Measurements from ENCODE around the gene PI4KA.

The PI4KA gene

GRCh38 chr22:20750461-20751184 is 108.0 kb downstream of the PI4KA start:
- Histone ChIP-seq H3K9ac (ENCODE audit: low read length) (no peak overlapping the region), H3K4me2 (ENCODE audit: low read length) (no peak overlapping the region), H3K9me3 (ENCODE audit: insufficient read depth, low read length) (no peaks in the 10 kb centered on the region), H2AFZ (ENCODE audit: low read depth, low read length) (no peak overlapping the region), H3K36me3 (replicated peaks; ENCODE audit: low read depth, low read length) (peaks cover 36% of the 10 kb centered on the region), H3K4me3 (ENCODE audit: low read length) (no peak overlapping the region), H3K4me1 (ENCODE audit: low read length) (peaks cover 26% of the 10 kb centered on the region), H4K20me1 (ENCODE audit: insufficient read depth, low read length) (peaks cover 30% of the 10 kb centered on the region), H3K27ac (ENCODE audit: low read length) (no peak overlapping the region), H3K79me2 (ENCODE audit: low read length) (no peaks in the 10 kb centered on the region), H3K27me3 (ENCODE audit: low read depth, low read length) (no peaks in the 10 kb centered on the region)
- no peak for TF ChIP-seq EZH2phosphoT487 (IDR thresholded peaks at IDR 0.05; ENCODE audit: low read depth)
- TF ChIP-seq, protein P1, sequence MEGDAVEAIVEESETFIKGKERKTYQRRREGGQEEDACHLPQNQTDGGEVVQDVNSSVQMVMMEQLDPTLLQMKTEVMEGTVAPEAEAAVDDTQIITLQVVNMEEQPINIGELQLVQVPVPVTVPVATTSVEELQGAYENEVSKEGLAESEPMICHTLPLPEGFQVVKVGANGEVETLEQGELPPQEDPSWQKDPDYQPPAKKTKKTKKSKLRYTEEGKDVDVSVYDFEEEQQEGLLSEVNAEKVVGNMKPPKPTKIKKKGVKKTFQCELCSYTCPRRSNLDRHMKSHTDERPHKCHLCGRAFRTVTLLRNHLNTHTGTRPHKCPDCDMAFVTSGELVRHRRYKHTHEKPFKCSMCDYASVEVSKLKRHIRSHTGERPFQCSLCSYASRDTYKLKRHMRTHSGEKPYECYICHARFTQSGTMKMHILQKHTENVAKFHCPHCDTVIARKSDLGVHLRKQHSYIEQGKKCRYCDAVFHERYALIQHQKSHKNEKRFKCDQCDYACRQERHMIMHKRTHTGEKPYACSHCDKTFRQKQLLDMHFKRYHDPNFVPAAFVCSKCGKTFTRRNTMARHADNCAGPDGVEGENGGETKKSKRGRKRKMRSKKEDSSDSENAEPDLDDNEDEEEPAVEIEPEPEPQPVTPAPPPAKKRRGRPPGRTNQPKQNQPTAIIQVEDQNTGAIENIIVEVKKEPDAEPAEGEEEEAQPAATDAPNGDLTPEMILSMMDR (IDR thresholded peaks at IDR 0.05; ENCODE audit: low read depth, low read length): no peak

DNA sequence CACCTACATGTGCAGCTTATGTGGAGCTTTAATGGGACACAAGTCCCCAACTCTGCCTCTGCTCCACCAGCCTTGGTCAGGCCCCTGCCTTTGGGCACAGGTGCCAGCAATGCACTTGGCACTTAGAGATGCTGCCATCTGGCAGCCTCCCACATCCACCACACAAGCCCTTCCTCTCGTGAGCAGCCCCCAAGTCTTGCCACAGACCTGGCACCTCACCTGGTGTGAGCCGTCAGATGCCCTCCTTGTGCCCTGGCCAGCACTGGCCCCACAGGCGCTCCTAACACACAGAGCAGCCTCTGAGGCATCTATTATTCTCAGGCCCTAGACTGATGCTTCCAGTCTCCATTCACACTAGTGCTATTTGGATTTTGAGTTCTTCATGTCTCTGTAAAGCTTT is 109.2 kb downstream of the PI4KA start:
- H3K4me1 ChIP-seq (ENCODE audit: low read length): peaks cover 31% of the 10 kb centered on the region
- H3K4me2 ChIP-seq (ENCODE audit: low read length): peak overlapping the region; percentile 31
- H3K27ac ChIP-seq (ENCODE audit: low read length): no peak overlapping the region
- peaks cover 33% of the 10 kb centered on the region for H4K20me1 ChIP-seq (ENCODE audit: insufficient read depth, low read length)
- TF ChIP-seq, protein P1 (IDR thresholded peaks at IDR 0.05; ENCODE audit: low read depth, low read length): no peak
- no peak for TF ChIP-seq EZH2phosphoT487 (IDR thresholded peaks at IDR 0.05; ENCODE audit: low read depth)
- H3K9ac ChIP-seq (ENCODE audit: low read length): no peak overlapping the region
- no peaks in the 10 kb centered on the region for H3K9me3 ChIP-seq (ENCODE audit: insufficient read depth, low read length)
- no peak overlapping the region for H2AFZ ChIP-seq (ENCODE audit: low read depth, low read length)
- peaks cover 36% of the 10 kb centered on the region for H3K36me3 ChIP-seq (replicated peaks; ENCODE audit: low read depth, low read length)
- H3K4me3 ChIP-seq (ENCODE audit: low read length): no peak overlapping the region
- no peaks in the 10 kb centered on the region for H3K27me3 ChIP-seq (ENCODE audit: low read depth, low read length)
- no peaks in the 10 kb centered on the region for H3K79me2 ChIP-seq (ENCODE audit: low read length)

DNA sequence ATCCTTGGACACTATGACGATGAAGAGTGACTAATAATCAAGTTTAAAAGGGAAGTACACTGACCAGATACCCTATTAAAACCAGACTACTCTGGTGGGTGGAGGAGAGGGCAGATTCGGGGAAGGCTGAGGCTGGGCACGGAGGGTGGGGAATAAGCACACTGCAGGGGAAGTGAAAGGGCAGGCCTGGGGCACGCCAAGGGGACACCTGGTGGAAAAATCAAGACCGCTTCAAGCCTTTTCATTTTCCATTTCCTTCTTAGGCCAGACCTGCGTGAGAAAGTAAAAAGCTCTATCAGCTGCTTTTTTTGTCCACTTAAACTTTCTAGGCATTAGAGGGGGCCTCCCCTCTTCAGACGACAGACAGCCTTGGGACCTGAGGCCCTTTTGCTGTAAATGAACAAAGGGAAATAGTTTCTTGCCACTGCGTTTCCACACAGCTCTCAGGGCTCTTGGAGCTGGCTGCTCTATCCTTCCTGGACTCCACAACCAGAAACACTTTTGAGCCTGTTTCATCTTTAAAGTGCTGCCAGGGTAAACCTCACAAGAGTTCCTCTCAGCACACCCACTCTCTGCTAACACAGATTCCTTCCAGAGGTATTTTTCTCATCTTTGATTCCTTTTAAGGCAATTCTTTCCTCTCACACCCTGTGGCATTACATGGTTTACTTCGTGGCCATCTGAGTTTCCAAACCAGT is 109.7 kb downstream of the PI4KA start:
- H3K27me3 ChIP-seq (ENCODE audit: low read depth, low read length): no peaks in the 10 kb centered on the region
- no peaks in the 10 kb centered on the region for H3K79me2 ChIP-seq (ENCODE audit: low read length)
- peaks cover 33% of the 10 kb centered on the region for H4K20me1 ChIP-seq (ENCODE audit: insufficient read depth, low read length)
- H3K4me1 ChIP-seq (ENCODE audit: low read length): peaks cover 31% of the 10 kb centered on the region
- no peak overlapping the region for H3K27ac ChIP-seq (ENCODE audit: low read length)
- no peaks in the 10 kb centered on the region for H3K9me3 ChIP-seq (ENCODE audit: insufficient read depth, low read length)
- no peak overlapping the region for H2AFZ ChIP-seq (ENCODE audit: low read depth, low read length)
- peak overlapping the region; percentile 31 for H3K4me2 ChIP-seq (ENCODE audit: low read length)
- no peak overlapping the region; the same call in 1 of the 2 replicates for H3K9ac ChIP-seq (ENCODE audit: low read length)
- peaks cover 36% of the 10 kb centered on the region for H3K36me3 ChIP-seq (replicated peaks; ENCODE audit: low read depth, low read length)
- H3K4me3 ChIP-seq (ENCODE audit: low read length): no peak overlapping the region
- TF ChIP-seq, protein P1 (IDR thresholded peaks at IDR 0.05; ENCODE audit: low read depth, low read length): no peak
- no peak for TF ChIP-seq EZH2phosphoT487 (IDR thresholded peaks at IDR 0.05; ENCODE audit: low read depth)

DNA sequence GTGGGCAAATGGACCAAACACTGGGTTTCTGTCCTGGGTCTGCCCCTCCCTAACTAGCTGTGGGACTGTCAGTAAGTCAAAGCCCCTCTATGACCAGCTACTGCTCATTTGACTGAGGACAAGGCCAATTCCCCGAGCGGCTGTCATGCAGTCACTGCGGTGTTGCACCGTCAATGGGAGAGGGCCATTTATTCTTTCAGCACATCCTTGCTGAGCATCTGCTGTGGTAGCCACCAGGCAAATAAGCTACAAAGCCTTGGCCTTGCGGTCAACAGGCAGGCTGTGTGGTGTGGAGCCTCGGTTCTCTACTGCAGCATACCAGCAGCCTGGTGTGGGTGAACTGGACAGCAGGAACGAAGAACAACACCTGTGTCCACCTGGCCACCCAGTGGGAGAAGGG is 110.5 kb downstream of the PI4KA start:
- Histone ChIP-seq H3K9me3 (ENCODE audit: insufficient read depth, low read length) (no peaks in the 10 kb centered on the region), H4K20me1 (ENCODE audit: insufficient read depth, low read length) (peaks cover 33% of the 10 kb centered on the region), H3K4me2 (ENCODE audit: low read length) (no peak overlapping the region), H3K27ac (ENCODE audit: low read length) (no peak overlapping the region), H3K79me2 (ENCODE audit: low read length) (no peaks in the 10 kb centered on the region), H3K27me3 (ENCODE audit: low read depth, low read length) (no peaks in the 10 kb centered on the region), H3K36me3 (replicated peaks; ENCODE audit: low read depth, low read length) (peaks cover 36% of the 10 kb centered on the region), H2AFZ (ENCODE audit: low read depth, low read length) (no peak overlapping the region), H3K9ac (ENCODE audit: low read length) (no peak overlapping the region), H3K4me1 (ENCODE audit: low read length) (peaks cover 31% of the 10 kb centered on the region), H3K4me3 (ENCODE audit: low read length) (no peak overlapping the region)
- no peak for TF ChIP-seq EZH2phosphoT487 (IDR thresholded peaks at IDR 0.05; ENCODE audit: low read depth)
- TF ChIP-seq, protein P1 (IDR thresholded peaks at IDR 0.05; ENCODE audit: low read depth, low read length): no peak
